Mammary epithelial cell (primary cell): ENCODE results near the gene NOSIP.

ENCODE experiments used
- CTCF ChIP-seq, 2 donors: IDR thresholded peaks in 1 of 2; conservative IDR thresholded peaks in 1 of 2; 2 replicates each; pipeline ENCODE4 v1.5.1; 2011 to 2012; ENCODE audit warnings: inconsistent platforms in 2 of 2, low read length in 2 of 2, mild to moderate bottlenecking in 2 of 2, control low read depth in 1 of 2, low read depth in 1 of 2; ENCODE audit not compliant: insufficient read depth in 1 of 2; ENCODE audit errors: extremely low read depth in 1 of 2
- EZH2 ChIP-seq: IDR thresholded peaks from 2 replicates; pipeline ENCODE4 v1.6.1; 2012; ENCODE audit warnings: low read length, inconsistent platforms, borderline replicate concordance

GRCh38 chr19:49595819-49596404 is 15.6 kb upstream of the NOSIP start:
- TF ChIP-seq CTCF (conservative IDR thresholded peaks at IDR 0.05 in 1 of 2, IDR thresholded peaks at IDR 0.05 in 1 of 2; ENCODE audit: extremely low read depth in 1 of 2, insufficient read depth in 1 of 2, low read depth in 1 of 2, low read length in 2 of 2) (no peak), EZH2 (no peak)
